Ishikawa (cell line): ENCODE measurements around the gene IFNA17.
"Not testable (repeated sequence)": the region's sequence is repeated elsewhere in the genome, so short reads cannot be mapped to it uniquely, and the experiment has no call there.

ENCODE experiments used
- CEBPB ChIP-seq: IDR thresholded peaks from 2 replicates; pipeline ENCODE4 v1.6.1; 2012
- CREB1 ChIP-seq: IDR thresholded peaks from 2 replicates; pipeline ENCODE4 v1.6.1; 2012; ENCODE audit warnings: low read depth
- EGR1 ChIP-seq: IDR thresholded peaks from 2 replicates; pipeline ENCODE4 v1.6.1; 2012
- EP300 ChIP-seq: IDR thresholded peaks from 2 replicates; pipeline ENCODE4 v1.6.1; 2012; ENCODE audit warnings: borderline replicate concordance
- FOXM1 ChIP-seq: IDR thresholded peaks from 2 replicates; pipeline ENCODE4 v1.6.1; 2012; ENCODE audit warnings: low read depth, borderline replicate concordance
- MAX ChIP-seq: IDR thresholded peaks from 2 replicates; pipeline ENCODE4 v1.6.1; 2012
- RAD21 ChIP-seq: IDR thresholded peaks from 2 replicates; pipeline ENCODE4 v1.6.1; 2012; ENCODE audit warnings: low read depth
- REST ChIP-seq: IDR thresholded peaks from 2 replicates; pipeline ENCODE4 v1.6.1; 2012; ENCODE audit warnings: low read depth, mild to moderate bottlenecking
- TAF1 ChIP-seq: IDR thresholded peaks from 2 replicates; pipeline ENCODE4 v1.6.1; 2012; ENCODE audit warnings: low read depth, mild to moderate bottlenecking
- TCF12 ChIP-seq: IDR thresholded peaks from 2 replicates; pipeline ENCODE4 v1.6.1; 2012; ENCODE audit warnings: low read depth
- TEAD4 ChIP-seq: IDR thresholded peaks from 2 replicates; pipeline ENCODE4 v1.6.1; 2012
- USF1 ChIP-seq: IDR thresholded peaks from 2 replicates; pipeline ENCODE4 v1.6.1; 2012
- ZBTB7A ChIP-seq: IDR thresholded peaks from 2 replicates; pipeline ENCODE4 v1.6.1; 2012; ENCODE audit warnings: low read depth

- not testable (repeated sequence) for TF ChIP-seq EP300, TAF1, CREB1, RAD21, CEBPB, TEAD4, EGR1, TCF12, REST, MAX, FOXM1, ZBTB7A, USF1
These were observed 40.5 kb downstream of the IFNA17 start, which contains the start of gene IFNA4 for GRCh38 chr9:21187487-21187886.
